Effector memory CD4-positive, alpha-beta T cell (primary cell): ENCODE results near the gene HMCN2.

Experiments
- DNase-seq, 3 donors: peaks; one replicate each; pipeline ENCODE4 v3.0.0-alpha.2; 2020
- H3K27ac ChIP-seq: 2 replicates; pipeline ENCODE4 v1.7.0; 2013; ENCODE audit warnings: mild to moderate bottlenecking, low read length, moderate library complexity; ENCODE audit not compliant: insufficient read depth, poor library complexity, severe bottlenecking
- H3K27me3 ChIP-seq: replicated peaks from 2 replicates; pipeline ENCODE4 v1.7.0; 2013; ENCODE audit warnings: mild to moderate bottlenecking, low read length; ENCODE audit not compliant: insufficient read depth, control insufficient read depth, poor library complexity, severe bottlenecking
- H3K36me3 ChIP-seq: 2 replicates; pipeline ENCODE4 v1.7.0; 2013; ENCODE audit warnings: mild to moderate bottlenecking, low read length, moderate library complexity; ENCODE audit not compliant: control insufficient read depth, insufficient read depth
- H3K4me1 ChIP-seq: 2 replicates; pipeline ENCODE4 v1.7.0; 2013; ENCODE audit warnings: low read length, mild to moderate bottlenecking; ENCODE audit not compliant: control insufficient read depth, insufficient read depth, poor library complexity, severe bottlenecking
- H3K4me3 ChIP-seq: 2 replicates; pipeline ENCODE4 v1.7.0; 2013; ENCODE audit warnings: low read length, low read depth, mild to moderate bottlenecking; ENCODE audit not compliant: insufficient read depth, poor library complexity, severe bottlenecking
- H3K9me3 ChIP-seq: 2 replicates; pipeline ENCODE4 v1.7.0; 2013; ENCODE audit warnings: mild to moderate bottlenecking, low read length, moderate library complexity; ENCODE audit not compliant: control insufficient read depth

HMCN2 gene

DNA sequence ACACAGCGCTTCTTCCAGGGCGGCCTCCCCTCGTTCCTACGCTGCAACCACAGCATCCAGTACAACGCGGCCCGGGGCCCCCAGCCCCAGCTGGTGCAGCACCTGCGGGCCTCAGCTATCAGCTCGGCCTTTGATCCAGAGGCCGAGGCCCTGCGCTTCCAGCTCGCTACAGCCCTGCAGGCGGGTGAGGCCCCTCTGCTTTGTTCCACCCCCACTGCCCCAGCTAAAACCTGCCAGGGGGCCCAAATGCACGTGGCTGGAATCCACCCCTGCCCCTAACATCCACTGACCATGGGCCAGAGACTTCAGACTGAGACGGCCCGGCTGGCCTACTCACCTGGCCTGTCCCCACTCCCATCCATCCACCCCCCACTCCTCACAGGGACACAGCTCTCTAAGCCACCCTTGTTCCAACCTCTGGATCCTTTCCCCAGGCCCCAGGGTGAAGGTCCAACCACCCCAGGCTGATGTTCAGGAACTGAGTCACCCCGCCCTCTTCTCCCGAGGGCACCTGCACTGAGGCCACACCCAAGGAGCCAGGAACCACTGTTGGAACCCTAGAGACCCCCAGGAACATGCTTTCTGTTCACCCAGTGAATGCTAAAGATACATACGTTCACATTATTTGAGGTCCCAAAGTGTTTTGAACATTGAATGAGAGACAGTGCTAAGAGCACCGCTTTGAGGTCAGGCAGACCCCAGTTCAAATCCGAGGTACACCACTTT, 160.3 kb downstream of the HMCN2 start:
- no peaks in the 10 kb centered on the region for H3K4me1 ChIP-seq
- H3K27me3 ChIP-seq, result no peaks in the 10 kb centered on the region
- H3K4me3 ChIP-seq, result no peak overlapping the region
- no peak overlapping the region for H3K27ac ChIP-seq
- H3K36me3 ChIP-seq, result no peaks in the 10 kb centered on the region
- DNase-seq, result no peak
- H3K9me3 ChIP-seq, result no peaks in the 10 kb centered on the region

DNA sequence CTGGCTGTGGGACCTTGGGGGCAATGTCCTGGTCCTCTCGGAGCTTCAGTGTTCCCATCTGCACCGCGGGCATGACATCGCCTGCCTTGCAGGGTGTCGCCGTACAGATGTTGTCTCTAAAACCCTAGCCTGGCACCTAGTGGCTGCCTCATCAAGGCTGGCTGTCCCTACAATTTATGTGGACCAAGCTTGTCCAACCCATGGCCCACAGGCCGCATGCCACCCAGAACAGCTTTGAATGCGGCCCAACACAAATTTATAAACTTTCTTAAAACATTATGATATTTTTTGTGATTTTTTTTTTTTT, 160.9 kb downstream of the HMCN2 start:
- H3K36me3 ChIP-seq, result no peaks in the 10 kb centered on the region
- H3K4me3 ChIP-seq, result no peak overlapping the region
- no peak for DNase-seq
- H3K9me3 ChIP-seq, result no peaks in the 10 kb centered on the region
- no peak overlapping the region for H3K27ac ChIP-seq
- H3K4me1 ChIP-seq, result no peaks in the 10 kb centered on the region
- H3K27me3 ChIP-seq, result no peaks in the 10 kb centered on the region

GRCh38 chr9:130426883-130427282, 161.3 kb downstream of the HMCN2 start:
- no peaks in the 10 kb centered on the region for H3K36me3 ChIP-seq
- H3K27ac ChIP-seq, result no peak overlapping the region
- H3K9me3 ChIP-seq, result no peaks in the 10 kb centered on the region
- no peaks in the 10 kb centered on the region for H3K27me3 ChIP-seq
- DNase-seq, result no peak
- H3K4me1 ChIP-seq, result no peaks in the 10 kb centered on the region
- H3K4me3 ChIP-seq, result no peak overlapping the region

GRCh38 chr9:130427326-130427725, 161.8 kb downstream of the HMCN2 start:
- Histone ChIP-seq H3K36me3 (no peaks in the 10 kb centered on the region), H3K27me3 (no peaks in the 10 kb centered on the region), H3K4me3 (no peak overlapping the region), H3K4me1 (no peaks in the 10 kb centered on the region), H3K9me3 (no peaks in the 10 kb centered on the region), H3K27ac (no peak overlapping the region)
- DNase-seq, result no peak

GRCh38 chr9:130428086-130428665, 162.6 kb downstream of the HMCN2 start:
- H3K4me1 ChIP-seq, result no peaks in the 10 kb centered on the region
- no peaks in the 10 kb centered on the region for H3K36me3 ChIP-seq
- peaks cover 8% of the 10 kb centered on the region for H3K27me3 ChIP-seq
- H3K4me3 ChIP-seq, result no peak overlapping the region
- H3K9me3 ChIP-seq, result no peaks in the 10 kb centered on the region
- no peak overlapping the region for H3K27ac ChIP-seq
- no peak for DNase-seq

GRCh38 chr9:130429381-130429780, 163.8 kb downstream of the HMCN2 start:
- Histone ChIP-seq H3K27ac (no peak overlapping the region), H3K36me3 (no peaks in the 10 kb centered on the region), H3K4me1 (no peaks in the 10 kb centered on the region), H3K27me3 (peaks cover 12% of the 10 kb centered on the region), H3K4me3 (no peak overlapping the region), H3K9me3 (no peaks in the 10 kb centered on the region)
- no peak for DNase-seq

GRCh38 chr9:130429831-130430230, 164.3 kb downstream of the HMCN2 start:
- Histone ChIP-seq H3K27ac (no peak overlapping the region), H3K4me3 (no peak overlapping the region), H3K36me3 (no peaks in the 10 kb centered on the region)

GRCh38 chr9:130430232-130430631, 164.7 kb downstream of the HMCN2 start:
- Histone ChIP-seq H3K27me3 (peaks cover 12% of the 10 kb centered on the region), H3K4me1 (no peaks in the 10 kb centered on the region)

More at GRCh38 chr9:130429831-130430230, 164.3 kb downstream of the HMCN2 start:
- Histone ChIP-seq H3K4me1 (no peaks in the 10 kb centered on the region), H3K9me3 (no peaks in the 10 kb centered on the region), H3K27me3 (peaks cover 12% of the 10 kb centered on the region)
- DNase-seq, result no peak

GRCh38 chr9:130430734-130431535, 165.4 kb downstream of the HMCN2 start:
- no peaks in the 10 kb centered on the region for H3K9me3 ChIP-seq
- no peaks in the 10 kb centered on the region for H3K36me3 ChIP-seq
- H3K4me3 ChIP-seq, result no peak overlapping the region
- H3K4me1 ChIP-seq, result no peaks in the 10 kb centered on the region
- no peak overlapping the region for H3K27ac ChIP-seq
- peaks cover 12% of the 10 kb centered on the region for H3K27me3 ChIP-seq
- DNase-seq, result no peak

More at GRCh38 chr9:130430232-130430631, 164.7 kb downstream of the HMCN2 start:
- H3K36me3 ChIP-seq, result no peaks in the 10 kb centered on the region
- no peak overlapping the region for H3K27ac ChIP-seq
- no peak for DNase-seq
- H3K4me3 ChIP-seq, result no peak overlapping the region
- H3K9me3 ChIP-seq, result no peaks in the 10 kb centered on the region
